IMR-90 (cell line): Measurements from ENCODE around the gene ANKRD11.

Source experiments
- BHLHE40 ChIP-seq: fragments of 150-350 bp; IDR thresholded peaks from 2 replicates; pipeline ENCODE4 v1.6.1; 2016; ENCODE audit warnings: mild to moderate bottlenecking, low read depth, low read length
- CTCF ChIP-seq: conservative IDR thresholded peaks from 2 replicates; pipeline ENCODE4 v1.5.1; 2012; ENCODE audit warnings: mild to moderate bottlenecking, low read depth, low read length, improper control_type of control experiment
- FOS ChIP-seq: fragments of 150-350 bp; IDR thresholded peaks from 2 replicates; pipeline ENCODE4 v1.6.1; 2016; ENCODE audit warnings: low read depth, low read length
- MAZ ChIP-seq: IDR thresholded peaks from 2 replicates; pipeline ENCODE4 v1.6.1; 2012; ENCODE audit warnings: low read depth, mild to moderate bottlenecking, low read length, improper control_type of control experiment, moderate library complexity, borderline replicate concordance
- MXI1 ChIP-seq: IDR thresholded peaks from 2 replicates; pipeline ENCODE4 v1.6.1; 2012; ENCODE audit warnings: low read depth, mild to moderate bottlenecking, low read length, moderate library complexity, borderline replicate concordance
- POLR2A ChIP-seq: IDR thresholded peaks from 2 replicates; pipeline ENCODE4 v1.6.1; 2012; ENCODE audit warnings: mild to moderate bottlenecking, low read depth, low read length
- RAD21 ChIP-seq: IDR thresholded peaks from 2 replicates; pipeline ENCODE4 v1.6.1; 2012; ENCODE audit warnings: low read length, improper control_type of control experiment
- RCOR1 ChIP-seq: IDR thresholded peaks from 2 replicates; pipeline ENCODE4 v1.6.1; 2012; ENCODE audit warnings: mild to moderate bottlenecking, low read length, improper control_type of control experiment; ENCODE audit not compliant: insufficient replicate concordance
- USF2 ChIP-seq: fragments of 150-350 bp; IDR thresholded peaks from 2 replicates; pipeline ENCODE4 v1.6.1; 2017; ENCODE audit warnings: mild to moderate bottlenecking, antibody characterized with exemption, low read length, low read depth

GRCh38 chr16:89377453-89377848 is 112.9 kb downstream of the ANKRD11 start:
- TF ChIP-seq CTCF (no peak), BHLHE40 (no peak), POLR2A (no peak), MAZ (no peak), RAD21 (no peak), MXI1 (no peak), USF2 (no peak), RCOR1 (no peak), FOS (no peak)
